Right cardiac atrium (tissue), 5 donors: Measurements from ENCODE around the gene SLC4A4. TPM values are rescaled to one million over a fixed set of nuclear protein-coding genes. Genes with fewer than 3 reads are reported as not detected.

Source experiments
- ATAC-seq, 2 donors: fragments of 200-7000 bp; cut with Tn5 transposase; one replicate each; pipeline versions ENCODE4 v1.8.0 to v1.9.1; 2020; ENCODE audit warnings: moderate library complexity in 2 of 2, mild to moderate bottlenecking in 1 of 2
- DNase-seq, 3 donors: peaks; one replicate each; pipeline ENCODE4 v3.0.0-alpha.2; 2020
- H3K27ac ChIP-seq: one replicate; pipeline ENCODE4 v1.5.1; 2013; ENCODE audit warnings: mild to moderate bottlenecking, low read length, control low read depth, moderate library complexity
- H3K27me3 ChIP-seq: one replicate; pipeline ENCODE4 v1.6.1; 2013; ENCODE audit not compliant: control insufficient read depth, insufficient read depth
- H3K4me1 ChIP-seq: one replicate; pipeline ENCODE4 v1.6.1; 2013; ENCODE audit warnings: low read length; ENCODE audit not compliant: control insufficient read depth, insufficient read depth
- H3K4me3 ChIP-seq: one replicate; pipeline ENCODE4 v1.5.1; 2013; ENCODE audit warnings: low read length, control low read depth
- H3K9me3 ChIP-seq: one replicate; pipeline ENCODE4 v1.6.1; 2013; ENCODE audit warnings: low read length; ENCODE audit not compliant: control insufficient read depth
- WGBS: extraction: QIAGEN DNeasy Blood & Tissue Kit; methylation state at CpG from one replicate; pipeline ENCODE4 v1.1.7; 2013; 5-methylcytosine and 5-hydroxymethylcytosine counted together
- intact Hi-C, 4 donors: fragments of 100-400 bp; cut with DNase I; formaldehyde crosslinking; loops; one replicate each; pipeline versions ENCODE4 v1.11.0 to v1.14.0; 2022 to 2023
- long read RNA-seq, 4 donors: library from polyadenylated mRNA; unstranded; transcript quantifications; one replicate each; pipeline ENCODE4 v2.0.0, GENCODE V29; 2020 to 2021
- polyA plus RNA-seq: library from polyadenylated mRNA; stranded (reverse); fragments of 200-250 nt; gene quantifications from one replicate; pipeline ENCODE4 v1.2.3, GENCODE V29; 2013
- total RNA-seq, 4 donors: library from RNA; stranded (reverse); fragmentation: NEBNext Ultra II Directional; extraction: Animal tissue kit (Norgen Biotek cat#: 25700); gene quantifications; one replicate each; pipeline ENCODE4 v1.2.1, GENCODE V29; 2021
- donor health status: healthy with polysubstance abuse.
- donor health status: DM: no; HTN: yes; CAD: no.
- donor health status: DM: no; HTN: no; CAD: no.
- donor health status: DM: no; HTN: yes; CAD: no; lungs with severe emphysema.
- donor health status: DM: yes; HTN: yes; CAD: no.

The SLC4A4 gene
- total RNA-seq (10 to 100 TPM; 14.6 to 34.5 (median 27.9) TPM), polyA plus RNA-seq (7.0 TPM)
- long read RNA-seq, donor 1, full-length matches to known transcripts: 2 of 39 reads
- long read RNA-seq, donor 1, partial matches to known transcripts: 32 of 39 reads
- long read RNA-seq, donor 1, other reads (novel, unspliced or antisense): 5 of 39 reads
- long read RNA-seq, donor 2, full-length matches to known transcripts: 1 of 13 reads
- long read RNA-seq, donor 2, partial matches to known transcripts: 8 of 13 reads
- long read RNA-seq, donor 2, other reads (novel, unspliced or antisense): 4 of 13 reads
- long read RNA-seq, donor 3, full-length matches to known transcripts: 1 of 34 reads
- long read RNA-seq, donor 3, partial matches to known transcripts: 16 of 34 reads
- long read RNA-seq, donor 3, other reads (novel, unspliced or antisense): 17 of 34 reads
- long read RNA-seq, donor 4, full-length matches to known transcripts: 1 of 9 reads
- long read RNA-seq, donor 4, partial matches to known transcripts: 5 of 9 reads
- long read RNA-seq, donor 4, other reads (novel, unspliced or antisense): 3 of 9 reads

- ATAC-seq: no peak
- WGBS: 88% methylated on average over 8 of the region's 8 CpGs
- no peak for DNase-seq
- no peaks in the 10 kb centered on the region for H3K27me3 ChIP-seq
- no peak within 1 kb of the TSS for H3K4me3 ChIP-seq
- intact Hi-C loops: no loop called here
- peaks cover 3% of the 10 kb centered on the region for H3K4me1 ChIP-seq
- no peaks in the 10 kb centered on the region for H3K9me3 ChIP-seq
- H3K27ac ChIP-seq: no peak within 1 kb of the TSS
Measured at GRCh38 chr4:71338846-71339593, at the start of gene SLC4A4. Gene SLC4A4 (plus strand): TSS chr4:71339020.

DNA sequence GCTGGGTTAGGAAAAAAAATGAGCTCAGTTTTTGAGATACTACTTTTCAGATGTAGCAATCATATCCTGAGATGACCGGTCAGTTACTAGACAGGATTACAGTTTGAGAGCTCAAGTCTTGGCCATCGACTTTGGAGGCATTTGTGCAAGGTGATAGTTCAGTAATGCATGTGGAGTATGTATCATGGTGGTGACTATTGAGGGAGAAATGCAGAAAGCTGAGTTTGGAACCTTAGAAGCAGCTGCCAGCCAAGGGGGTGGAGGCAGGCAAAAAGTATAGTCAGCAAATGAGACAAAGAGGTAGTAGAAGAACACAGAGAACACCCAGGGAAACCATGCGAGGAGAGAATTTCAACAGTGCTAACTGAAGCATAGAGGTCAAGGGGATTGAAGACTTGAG lies 48.7 kb upstream of the SLC4A4 start:
- WGBS: 86% methylated on average over 3 of the region's 3 CpGs

GRCh38 chr4:71290476-71290875 lies 48.3 kb upstream of the SLC4A4 start:
- ATAC-seq: no peak
- no peak overlapping the region for H3K4me3 ChIP-seq
- H3K9me3 ChIP-seq: no peaks in the 10 kb centered on the region
- WGBS: 93% methylated on average over 1 of the region's 1 CpG
- no peak overlapping the region for H3K27ac ChIP-seq
- no peaks in the 10 kb centered on the region for H3K27me3 ChIP-seq
- intact Hi-C loops: no loop called here
- H3K4me1 ChIP-seq: peaks cover 2% of the 10 kb centered on the region
- DNase-seq: no peak

More for the DNA sequence above, 48.7 kb upstream of the SLC4A4 start:
- ATAC-seq (no peak), DNase-seq (no peak)
- Histone ChIP-seq H3K27ac (no peak overlapping the region), H3K27me3 (no peaks in the 10 kb centered on the region), H3K9me3 (no peaks in the 10 kb centered on the region), H3K4me1 (peaks cover 2% of the 10 kb centered on the region), H3K4me3 (no peak overlapping the region)
- intact Hi-C loops: no loop called here

GRCh38 chr4:71292228-71292627 lies 46.6 kb upstream of the SLC4A4 start:
- no peaks in the 10 kb centered on the region for H3K9me3 ChIP-seq
- H3K4me3 ChIP-seq: no peak overlapping the region
- H3K27ac ChIP-seq: no peak overlapping the region
- peaks cover 4% of the 10 kb centered on the region for H3K4me1 ChIP-seq
- no peak for DNase-seq
- intact Hi-C loops: no loop called here
- no peak for ATAC-seq
- whole genome bisulfite sequencing: 87% methylated on average over 1 of the region's 1 CpG
- no peaks in the 10 kb centered on the region for H3K27me3 ChIP-seq

- WGBS: 74% methylated on average over 5 of the region's 5 CpGs
- peaks cover 4% of the 10 kb centered on the region for H3K4me1 ChIP-seq
- H3K27ac ChIP-seq: no peak overlapping the region
- ATAC-seq: no peak
- no peak overlapping the region for H3K4me3 ChIP-seq
- no peaks in the 10 kb centered on the region for H3K9me3 ChIP-seq
- H3K27me3 ChIP-seq: no peaks in the 10 kb centered on the region
- intact Hi-C loops: no loop called here
- DNase-seq: no peak
Measured at GRCh38 chr4:71293705-71294104, 45.1 kb upstream of the SLC4A4 start.

DNA sequence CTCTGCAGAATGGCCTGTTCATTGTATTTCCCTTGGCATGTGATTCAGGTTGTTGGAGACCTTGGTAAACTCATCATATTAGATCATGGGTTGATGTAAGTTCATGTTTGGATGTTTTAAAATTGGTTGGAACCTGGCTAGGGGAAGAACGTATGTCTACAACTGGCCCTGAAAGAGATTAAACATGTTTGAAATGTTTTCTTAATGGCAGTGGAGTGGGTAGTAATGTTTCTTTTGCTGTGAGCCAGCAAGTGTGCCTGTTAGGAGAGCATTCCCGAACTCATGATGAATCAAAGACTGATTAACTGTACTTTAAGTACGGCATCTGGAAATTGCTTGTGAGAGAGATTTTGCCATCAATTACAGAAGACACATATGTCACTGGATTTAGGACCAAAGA lies 44.5 kb upstream of the SLC4A4 start:
- Histone ChIP-seq H3K4me1 (peaks cover 4% of the 10 kb centered on the region), H3K4me3 (no peak overlapping the region), H3K27ac (no peak overlapping the region), H3K9me3 (no peaks in the 10 kb centered on the region), H3K27me3 (no peaks in the 10 kb centered on the region)
- DNase-seq (no peak), ATAC-seq (no peak)
- intact Hi-C loops: no loop called here
- WGBS: 47% methylated on average over 3 of the region's 3 CpGs

DNA sequence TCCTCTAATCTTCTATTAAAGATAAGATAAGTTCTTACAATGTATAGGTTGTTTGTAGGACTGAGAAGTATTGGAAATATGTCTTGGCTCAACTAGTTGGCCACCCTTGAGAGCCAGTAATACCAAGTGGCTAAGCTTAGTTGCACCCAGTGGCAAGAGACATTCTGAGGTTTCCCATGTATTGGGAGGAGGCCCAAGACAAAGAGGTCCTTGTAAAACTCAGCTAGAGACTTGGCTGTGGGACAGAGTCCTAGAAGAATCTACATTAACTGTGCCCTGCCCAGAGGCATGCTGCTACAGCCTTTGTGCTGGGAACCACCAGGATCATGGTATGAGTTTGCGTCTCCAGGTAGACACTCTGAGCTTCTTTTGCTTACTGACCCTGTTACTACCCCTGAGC lies 41.9 kb upstream of the SLC4A4 start:
- ATAC-seq: peak; percentile 55 to 71
- 100% methylated on average over 1 of the region's 1 CpG for WGBS

DNA sequence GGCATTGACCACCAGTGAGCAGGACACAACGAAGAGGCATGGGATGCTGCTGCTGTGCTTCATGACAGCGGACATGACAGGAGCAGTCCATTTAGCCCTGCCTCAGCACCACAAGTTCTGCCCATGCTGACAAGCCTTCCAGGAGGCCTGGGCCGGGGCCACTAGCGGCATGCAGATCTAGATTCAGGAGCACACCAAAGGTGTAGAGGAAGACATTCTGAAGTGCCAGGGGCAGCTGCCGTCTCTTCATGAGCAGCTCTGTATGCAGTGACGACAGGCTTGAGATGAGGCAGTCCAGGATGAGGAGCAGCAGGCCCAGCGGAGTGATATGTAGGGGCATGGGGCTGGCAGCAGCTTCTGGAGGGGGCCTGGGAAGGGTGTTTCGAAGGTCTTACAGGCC lies 38.5 kb upstream of the SLC4A4 start:
- H3K27ac ChIP-seq: no peak overlapping the region
- WGBS: 81% methylated on average over 8 of the region's 8 CpGs
- DNase-seq (peak in 1 of 3 donors; percentile 38), ATAC-seq (no peak)
- no peaks in the 10 kb centered on the region for H3K9me3 ChIP-seq
- H3K4me3 ChIP-seq: no peak overlapping the region
- no peaks in the 10 kb centered on the region for H3K27me3 ChIP-seq
- H3K4me1 ChIP-seq: peaks cover 4% of the 10 kb centered on the region
- intact Hi-C loops: no loop called here

More for the DNA sequence above, 41.9 kb upstream of the SLC4A4 start:
- intact Hi-C loops: no loop called here
- Histone ChIP-seq H3K4me3 (no peak overlapping the region), H3K27me3 (no peaks in the 10 kb centered on the region), H3K27ac (no peak overlapping the region), H3K4me1 (peaks cover 4% of the 10 kb centered on the region), H3K9me3 (no peaks in the 10 kb centered on the region)
- DNase-seq: peak in 1 of 3 donors; percentile 25

- ATAC-seq (no peak), DNase-seq (peak in 1 of 3 donors; percentile 57)
- 64% methylated on average over 3 of the region's 3 CpGs for WGBS
- H3K9me3 ChIP-seq: no peaks in the 10 kb centered on the region
- no peak overlapping the region for H3K4me3 ChIP-seq
- intact Hi-C loops: no loop called here
- no peak overlapping the region for H3K27ac ChIP-seq
- peaks cover 4% of the 10 kb centered on the region for H3K4me1 ChIP-seq
- no peaks in the 10 kb centered on the region for H3K27me3 ChIP-seq
Measured at GRCh38 chr4:71300964-71301363, 37.9 kb upstream of the SLC4A4 start.

DNA sequence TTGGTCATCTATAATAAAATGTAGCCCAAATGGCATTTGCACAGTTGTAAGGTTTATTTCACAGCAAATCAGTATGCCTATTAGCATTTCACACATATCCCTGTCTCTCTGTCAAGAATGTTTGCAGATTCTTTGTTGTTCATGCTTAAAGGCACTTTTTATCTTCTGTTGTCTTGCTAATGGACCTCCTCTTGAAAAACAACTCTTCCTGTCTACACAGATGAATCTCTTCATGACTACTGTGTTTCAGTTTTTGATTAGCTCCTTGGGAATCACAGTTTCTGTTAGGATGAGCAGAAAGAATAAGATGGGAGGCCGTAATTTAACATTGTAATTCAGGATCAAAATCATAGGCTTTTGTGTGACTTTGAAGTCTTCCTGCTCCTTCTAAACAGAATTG lies 35.5 kb upstream of the SLC4A4 start:
- no peak overlapping the region for H3K4me3 ChIP-seq
- no peak for DNase-seq

GRCh38 chr4:71303850-71304249 lies 35.0 kb upstream of the SLC4A4 start:
- 88% methylated on average over 2 of the region's 2 CpGs for WGBS
- DNase-seq: no peak
- ATAC-seq: no peak
- Histone ChIP-seq H3K4me1 (no peaks in the 10 kb centered on the region), H3K4me3 (no peak overlapping the region), H3K27ac (no peak overlapping the region), H3K27me3 (no peaks in the 10 kb centered on the region), H3K9me3 (no peaks in the 10 kb centered on the region)
- intact Hi-C loops: no loop called here

More for the DNA sequence above, 35.5 kb upstream of the SLC4A4 start:
- no peaks in the 10 kb centered on the region for H3K9me3 ChIP-seq
- H3K27ac ChIP-seq: no peak overlapping the region
- no peaks in the 10 kb centered on the region for H3K27me3 ChIP-seq
- 87% methylated on average over 1 of the region's 1 CpG for WGBS
- no peaks in the 10 kb centered on the region for H3K4me1 ChIP-seq
- ATAC-seq: no peak
- intact Hi-C loops: no loop called here
